ENCODE results near the gene PIP5KL1.

GRCh38 chr9:127883959-127884358, 46.6 kb downstream of the PIP5KL1 start:
- no peak for TF ChIP-seq POLR2A (IDR thresholded peaks at IDR 0.05; ENCODE audit: low read depth, low read length)
- TF ChIP-seq SPI1 (IDR thresholded peaks at IDR 0.05; ENCODE audit: low read depth, low read length) = no peak
- no peak for TF ChIP-seq TAF1 (IDR thresholded peaks at IDR 0.05; ENCODE audit: low read depth, low read length)
- no peak for TF ChIP-seq POLR2AphosphoS5 (IDR thresholded peaks at IDR 0.05; ENCODE audit: low read depth, low read length)
- no peak for TF ChIP-seq PAX5 (IDR thresholded peaks at IDR 0.05; ENCODE audit: insufficient read depth, low read length, severe bottlenecking)
